VCaP (cell line): ENCODE measurements around the gene ZBTB16.

Experiments
- H3K27ac ChIP-seq: fragments of 450-650 bp; 2 replicates; pipeline ENCODE4 v1.5.1; 2017
- TF ChIP-seq, protein P1 (sequence below): fragments of 450-650 bp; conservative IDR thresholded peaks from 2 replicates; pipeline ENCODE4 v1.5.1; 2017; ENCODE audit warnings: mild to moderate bottlenecking, moderate library complexity

ZBTB16 gene

DNA sequence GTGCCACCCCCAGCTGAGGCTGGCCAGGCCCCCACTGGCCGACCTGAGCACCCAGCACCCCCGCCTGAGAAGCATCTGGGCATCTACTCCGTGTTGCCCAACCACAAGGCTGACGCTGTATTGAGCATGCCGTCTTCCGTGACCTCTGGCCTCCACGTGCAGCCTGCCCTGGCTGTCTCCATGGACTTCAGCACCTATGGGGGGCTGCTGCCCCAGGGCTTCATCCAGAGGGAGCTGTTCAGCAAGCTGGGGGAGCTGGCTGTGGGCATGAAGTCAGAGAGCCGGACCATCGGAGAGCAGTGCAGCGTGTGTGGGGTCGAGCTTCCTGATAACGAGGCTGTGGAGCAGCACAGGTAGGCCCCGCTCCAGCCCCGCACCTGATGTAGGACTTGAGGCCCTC is 4.7 kb downstream of the ZBTB16 start:
- TF ChIP-seq, protein P1, sequence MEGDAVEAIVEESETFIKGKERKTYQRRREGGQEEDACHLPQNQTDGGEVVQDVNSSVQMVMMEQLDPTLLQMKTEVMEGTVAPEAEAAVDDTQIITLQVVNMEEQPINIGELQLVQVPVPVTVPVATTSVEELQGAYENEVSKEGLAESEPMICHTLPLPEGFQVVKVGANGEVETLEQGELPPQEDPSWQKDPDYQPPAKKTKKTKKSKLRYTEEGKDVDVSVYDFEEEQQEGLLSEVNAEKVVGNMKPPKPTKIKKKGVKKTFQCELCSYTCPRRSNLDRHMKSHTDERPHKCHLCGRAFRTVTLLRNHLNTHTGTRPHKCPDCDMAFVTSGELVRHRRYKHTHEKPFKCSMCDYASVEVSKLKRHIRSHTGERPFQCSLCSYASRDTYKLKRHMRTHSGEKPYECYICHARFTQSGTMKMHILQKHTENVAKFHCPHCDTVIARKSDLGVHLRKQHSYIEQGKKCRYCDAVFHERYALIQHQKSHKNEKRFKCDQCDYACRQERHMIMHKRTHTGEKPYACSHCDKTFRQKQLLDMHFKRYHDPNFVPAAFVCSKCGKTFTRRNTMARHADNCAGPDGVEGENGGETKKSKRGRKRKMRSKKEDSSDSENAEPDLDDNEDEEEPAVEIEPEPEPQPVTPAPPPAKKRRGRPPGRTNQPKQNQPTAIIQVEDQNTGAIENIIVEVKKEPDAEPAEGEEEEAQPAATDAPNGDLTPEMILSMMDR, result no peak
- H3K27ac ChIP-seq, result peak overlapping the region; percentile 99; the same call in 1 of the 2 replicates

DNA sequence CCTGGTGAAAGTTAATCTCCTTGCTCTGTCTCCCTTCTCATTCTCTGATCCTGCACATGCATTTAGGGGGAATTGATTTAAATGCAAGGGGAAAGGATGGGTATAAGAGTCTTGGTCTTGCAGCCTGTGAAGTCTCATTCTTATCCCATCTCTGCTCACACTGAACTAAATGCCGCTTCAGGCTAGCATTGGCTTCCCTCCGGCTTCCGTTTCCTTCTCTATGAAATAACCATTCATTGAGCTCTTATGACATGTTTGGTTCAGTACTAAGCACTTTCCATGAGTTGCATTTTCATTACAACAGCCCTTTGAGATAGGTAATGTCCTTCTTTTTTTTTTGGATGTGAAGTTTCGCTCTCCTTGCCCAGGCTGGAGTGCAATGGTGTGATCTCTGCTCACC is 5.6 kb downstream of the ZBTB16 start:
- TF ChIP-seq, protein P1, result no peak
- peak overlapping the region; percentile 99; the same call in 1 of the 2 replicates for H3K27ac ChIP-seq

DNA sequence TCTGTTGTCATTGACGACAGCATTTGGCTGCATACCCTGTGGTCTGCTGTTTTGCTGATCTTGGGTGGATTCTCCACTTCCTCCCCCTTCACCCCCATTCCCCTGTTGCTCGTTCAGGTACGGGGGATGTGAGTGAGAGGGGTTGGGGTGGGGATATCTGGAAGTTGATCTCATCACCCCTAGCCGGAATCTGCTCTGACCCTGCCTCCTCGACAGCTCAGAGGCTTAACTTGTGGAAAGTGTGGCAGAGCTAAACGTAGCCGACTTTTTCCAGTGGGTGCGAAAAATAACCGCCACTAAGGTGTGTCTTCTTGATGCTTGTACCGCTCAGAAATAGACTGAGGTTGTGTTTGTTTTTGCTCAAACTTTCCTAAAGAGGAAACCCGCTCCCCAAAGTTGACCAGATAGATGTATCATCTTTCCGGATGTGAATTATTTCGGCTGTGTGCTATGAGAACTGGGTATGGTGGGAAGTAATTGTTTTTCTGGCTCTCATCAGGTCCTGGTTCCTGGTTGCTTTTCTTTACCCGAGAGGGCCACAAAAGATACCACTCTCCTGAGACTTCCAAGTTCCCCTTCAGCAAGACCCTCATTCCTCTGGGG is 6.6 kb downstream of the ZBTB16 start:
- H3K27ac ChIP-seq, result peak overlapping the region; percentile 99; the same call in 1 of the 2 replicates
- TF ChIP-seq, protein P1, result no peak

DNA sequence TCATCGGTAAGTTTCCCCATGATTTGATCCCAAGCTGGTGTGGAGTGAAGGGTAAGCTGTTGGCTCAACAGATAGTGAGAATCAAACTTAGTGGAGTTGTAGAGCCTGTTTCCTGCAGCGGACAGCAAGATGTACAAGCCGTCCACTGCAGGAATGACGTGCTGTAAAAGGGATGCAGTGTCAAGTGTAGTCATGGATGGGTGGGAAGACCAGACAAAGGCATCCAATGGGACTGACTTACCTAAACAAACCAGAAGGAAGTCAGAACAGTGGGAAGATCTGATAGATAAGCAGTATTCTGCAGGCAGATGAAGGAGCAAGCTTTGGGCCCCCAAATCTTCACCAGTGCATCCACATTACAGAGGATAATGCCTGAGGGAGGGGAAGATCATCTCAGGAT is 8.8 kb downstream of the ZBTB16 start:
- H3K27ac ChIP-seq, result 0 out of 2 replicates have a peak overlapping the region, but pooled peaks have one; percentile 8
- TF ChIP-seq, protein P1, result no peak

DNA sequence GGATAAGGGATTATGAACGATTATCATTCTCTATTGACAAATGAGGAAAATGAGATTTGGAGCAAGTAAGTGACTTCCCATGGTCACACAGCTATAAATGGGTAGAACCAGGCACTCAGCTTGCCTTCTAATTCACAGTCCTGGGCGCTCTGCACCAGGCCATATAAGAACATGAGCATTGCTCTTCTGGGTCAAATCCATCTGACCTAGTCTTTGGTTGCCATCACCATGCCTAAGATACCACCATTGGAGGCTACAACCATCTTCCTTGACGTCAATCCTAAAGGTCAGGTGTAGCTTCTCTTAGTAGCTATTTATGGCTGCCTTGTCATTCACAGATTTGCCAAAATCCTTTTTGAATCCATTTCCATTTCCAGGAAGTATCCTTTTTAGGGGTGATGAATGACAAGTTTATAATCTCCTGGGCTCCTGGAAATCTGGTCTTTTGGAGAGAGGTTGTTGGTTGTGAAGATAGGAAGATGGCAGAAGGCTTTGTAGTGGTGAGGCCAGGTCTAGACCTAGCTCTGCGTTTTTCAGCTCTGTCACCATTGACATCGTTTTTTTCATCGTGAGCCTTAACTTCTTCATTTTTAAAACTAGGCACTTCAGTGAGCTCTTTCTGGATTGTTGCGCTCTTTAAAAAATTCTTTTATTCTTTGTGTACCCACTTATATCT is 11.1 kb downstream of the ZBTB16 start:
- TF ChIP-seq, protein P1, result no peak
- H3K27ac ChIP-seq, result no peak overlapping the region

DNA sequence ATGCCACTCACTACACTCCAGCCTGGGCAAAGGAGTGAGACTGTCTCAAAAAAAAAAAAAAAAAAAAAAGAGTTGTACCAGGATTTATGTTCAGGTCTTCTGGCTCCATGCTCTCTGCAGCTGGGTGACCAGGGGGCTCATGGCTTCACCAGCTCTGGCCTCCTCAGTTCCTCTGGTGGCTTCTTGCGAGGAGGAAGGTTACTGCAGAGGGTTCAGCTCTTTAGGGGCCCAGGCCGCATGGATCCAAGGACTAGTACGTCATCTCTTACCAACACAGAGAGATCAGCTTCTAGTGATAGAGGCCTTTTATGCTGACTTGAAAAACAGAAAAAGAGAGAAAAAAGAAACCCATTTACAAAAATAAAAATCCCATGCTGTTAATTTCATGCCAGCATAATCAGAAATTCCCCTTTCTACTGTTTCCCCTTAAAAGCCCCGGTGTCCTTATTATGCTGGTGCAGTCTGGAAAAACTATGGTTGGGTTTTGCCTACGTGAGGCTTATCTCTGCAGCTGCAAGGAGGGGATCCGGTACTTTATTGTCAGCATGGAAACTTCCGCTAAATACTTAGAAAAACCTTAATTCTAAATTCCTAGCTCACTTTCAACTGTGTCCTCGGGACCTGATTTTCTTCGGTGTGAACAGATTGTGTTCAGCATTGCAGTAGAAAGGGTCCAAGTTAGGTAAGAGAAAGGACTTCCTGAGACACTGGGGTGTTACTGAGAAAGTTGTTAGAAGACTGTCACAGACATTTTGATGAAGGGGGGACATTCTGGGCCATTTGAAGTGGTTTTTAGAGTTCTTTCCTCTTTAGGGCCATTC is 13.7 kb downstream of the ZBTB16 start:
- no peak overlapping the region for H3K27ac ChIP-seq
- TF ChIP-seq, protein P1, result no peak

DNA sequence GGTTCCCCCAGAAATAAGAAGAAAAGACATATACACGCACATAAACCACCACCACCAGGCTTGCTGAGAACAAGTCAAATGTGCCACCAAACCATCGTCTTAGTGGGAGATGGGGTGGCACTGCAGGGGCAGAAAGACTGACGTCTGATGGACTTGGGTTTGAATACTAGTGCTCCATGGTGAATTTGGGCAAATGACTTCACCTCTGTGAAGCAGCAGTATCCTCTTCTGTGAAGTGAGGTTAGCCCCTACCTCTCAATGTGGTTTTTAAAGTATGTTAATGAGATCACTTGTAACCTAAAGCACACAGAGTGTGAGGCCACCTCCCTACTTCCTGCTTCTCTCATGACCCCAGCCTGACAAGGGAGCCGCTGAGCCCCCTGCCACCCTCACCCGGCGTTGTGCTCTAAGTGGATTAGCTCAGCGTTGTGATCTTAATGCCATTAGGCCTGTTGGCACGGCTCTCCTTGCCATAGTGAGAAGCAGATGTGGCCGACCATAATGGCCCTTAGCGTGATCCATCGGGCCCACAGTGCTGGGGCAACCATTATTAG is 14.4 kb downstream of the ZBTB16 start:
- TF ChIP-seq, protein P1, result no peak
- peak overlapping the region; percentile 17; the same call in 1 of the 2 replicates for H3K27ac ChIP-seq
